Nephron progenitor cell (in vitro differentiated cells): ENCODE results near the gene BICD1.
A peak's percentile ranks its signal among the peaks of the same experiment; 100 is the strongest.

ENCODE experiments used
- DNase-seq: peaks from one replicate; pipeline ENCODE4 v3.0.0; 2021
- H3K27ac Mint-ChIP-seq: 2 replicates; pipeline ENCODE4 v1.8.0; 2021; ENCODE audit warnings: mild to moderate bottlenecking, moderate library complexity, mixed read lengths
- H3K27me3 Mint-ChIP-seq: 2 replicates; pipeline ENCODE4 v1.8.0; 2021; ENCODE audit warnings: mild to moderate bottlenecking, low read depth, mixed read lengths; ENCODE audit not compliant: poor library complexity
- H3K36me3 Mint-ChIP-seq: 2 replicates; pipeline ENCODE4 v1.8.0; 2021; ENCODE audit warnings: low read depth, mixed read lengths
- H3K4me1 Mint-ChIP-seq: 2 replicates; pipeline ENCODE4 v1.8.0; 2021; ENCODE audit warnings: mixed read lengths
- H3K4me3 Mint-ChIP-seq: 2 replicates; pipeline ENCODE4 v1.8.0; 2021; ENCODE audit warnings: mild to moderate bottlenecking, moderate library complexity, mixed read lengths
- H3K9me3 Mint-ChIP-seq: 2 replicates; pipeline ENCODE4 v1.8.0; 2021; ENCODE audit warnings: mild to moderate bottlenecking, moderate library complexity, mixed read lengths
- TF ChIP-seq, protein P1 (sequence below): fragments of 200-600 bp; sonication (generic); IDR thresholded peaks from 2 replicates; pipeline ENCODE4 v1.5.0; 2021; ENCODE audit warnings: antibody characterized with exemption

Gene BICD1

DNA sequence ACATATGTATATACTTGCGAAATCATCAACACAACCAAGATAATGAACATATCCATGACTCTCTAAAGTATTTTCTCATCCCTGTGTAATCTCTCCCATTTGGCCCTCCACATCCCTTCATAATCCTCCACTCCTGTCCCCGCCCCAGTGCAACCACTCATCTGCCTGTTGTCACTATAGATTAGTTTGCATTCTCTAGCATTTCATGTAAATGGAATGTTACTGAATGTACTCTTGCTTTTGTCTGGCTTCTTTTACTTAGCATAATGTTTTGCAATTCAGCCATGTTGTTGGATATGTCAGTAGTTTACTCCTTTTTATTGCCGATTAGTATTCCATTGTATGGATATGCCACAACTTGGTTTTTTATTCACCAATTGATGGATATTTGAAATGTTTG lies 99.1 kb downstream of the BICD1 start:
- H3K27ac Mint-ChIP-seq = no peak overlapping the region
- H3K36me3 Mint-ChIP-seq = peaks cover 42% of the 10 kb centered on the region
- no peak for DNase-seq
- H3K4me1 Mint-ChIP-seq = peaks cover 2% of the 10 kb centered on the region
- TF ChIP-seq, protein P1, sequence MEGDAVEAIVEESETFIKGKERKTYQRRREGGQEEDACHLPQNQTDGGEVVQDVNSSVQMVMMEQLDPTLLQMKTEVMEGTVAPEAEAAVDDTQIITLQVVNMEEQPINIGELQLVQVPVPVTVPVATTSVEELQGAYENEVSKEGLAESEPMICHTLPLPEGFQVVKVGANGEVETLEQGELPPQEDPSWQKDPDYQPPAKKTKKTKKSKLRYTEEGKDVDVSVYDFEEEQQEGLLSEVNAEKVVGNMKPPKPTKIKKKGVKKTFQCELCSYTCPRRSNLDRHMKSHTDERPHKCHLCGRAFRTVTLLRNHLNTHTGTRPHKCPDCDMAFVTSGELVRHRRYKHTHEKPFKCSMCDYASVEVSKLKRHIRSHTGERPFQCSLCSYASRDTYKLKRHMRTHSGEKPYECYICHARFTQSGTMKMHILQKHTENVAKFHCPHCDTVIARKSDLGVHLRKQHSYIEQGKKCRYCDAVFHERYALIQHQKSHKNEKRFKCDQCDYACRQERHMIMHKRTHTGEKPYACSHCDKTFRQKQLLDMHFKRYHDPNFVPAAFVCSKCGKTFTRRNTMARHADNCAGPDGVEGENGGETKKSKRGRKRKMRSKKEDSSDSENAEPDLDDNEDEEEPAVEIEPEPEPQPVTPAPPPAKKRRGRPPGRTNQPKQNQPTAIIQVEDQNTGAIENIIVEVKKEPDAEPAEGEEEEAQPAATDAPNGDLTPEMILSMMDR = no peak
- no peak overlapping the region for H3K4me3 Mint-ChIP-seq
- H3K27me3 Mint-ChIP-seq = no peaks in the 10 kb centered on the region
- peaks cover 5% of the 10 kb centered on the region for H3K9me3 Mint-ChIP-seq

DNA sequence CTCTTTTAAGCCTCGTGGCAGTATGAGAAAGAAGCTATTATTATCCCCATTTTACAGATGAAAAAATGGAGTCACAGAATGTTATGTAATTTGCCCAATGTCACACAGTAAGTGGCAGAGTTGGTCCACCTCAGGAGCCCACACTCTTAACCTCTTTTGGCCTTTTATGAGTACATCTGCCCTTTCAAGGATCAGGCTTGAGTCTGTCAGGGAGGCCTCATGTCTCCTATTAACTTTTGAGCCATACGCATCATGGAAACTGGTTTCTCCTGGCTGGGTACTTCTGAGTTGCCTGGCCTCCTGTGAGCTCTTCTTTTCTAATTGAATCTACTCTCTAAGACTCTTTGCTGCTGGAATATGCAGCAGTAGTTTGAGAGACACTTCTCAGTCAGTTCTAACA lies 101.7 kb downstream of the BICD1 start:
- H3K36me3 Mint-ChIP-seq = peaks cover 35% of the 10 kb centered on the region
- no peak for DNase-seq
- peaks cover 5% of the 10 kb centered on the region for H3K9me3 Mint-ChIP-seq
- TF ChIP-seq, protein P1 = no peak
- peaks cover 13% of the 10 kb centered on the region for H3K4me1 Mint-ChIP-seq
- H3K27me3 Mint-ChIP-seq = no peaks in the 10 kb centered on the region
- peak overlapping the region; percentile 49 for H3K27ac Mint-ChIP-seq
- H3K4me3 Mint-ChIP-seq = no peak overlapping the region

DNA sequence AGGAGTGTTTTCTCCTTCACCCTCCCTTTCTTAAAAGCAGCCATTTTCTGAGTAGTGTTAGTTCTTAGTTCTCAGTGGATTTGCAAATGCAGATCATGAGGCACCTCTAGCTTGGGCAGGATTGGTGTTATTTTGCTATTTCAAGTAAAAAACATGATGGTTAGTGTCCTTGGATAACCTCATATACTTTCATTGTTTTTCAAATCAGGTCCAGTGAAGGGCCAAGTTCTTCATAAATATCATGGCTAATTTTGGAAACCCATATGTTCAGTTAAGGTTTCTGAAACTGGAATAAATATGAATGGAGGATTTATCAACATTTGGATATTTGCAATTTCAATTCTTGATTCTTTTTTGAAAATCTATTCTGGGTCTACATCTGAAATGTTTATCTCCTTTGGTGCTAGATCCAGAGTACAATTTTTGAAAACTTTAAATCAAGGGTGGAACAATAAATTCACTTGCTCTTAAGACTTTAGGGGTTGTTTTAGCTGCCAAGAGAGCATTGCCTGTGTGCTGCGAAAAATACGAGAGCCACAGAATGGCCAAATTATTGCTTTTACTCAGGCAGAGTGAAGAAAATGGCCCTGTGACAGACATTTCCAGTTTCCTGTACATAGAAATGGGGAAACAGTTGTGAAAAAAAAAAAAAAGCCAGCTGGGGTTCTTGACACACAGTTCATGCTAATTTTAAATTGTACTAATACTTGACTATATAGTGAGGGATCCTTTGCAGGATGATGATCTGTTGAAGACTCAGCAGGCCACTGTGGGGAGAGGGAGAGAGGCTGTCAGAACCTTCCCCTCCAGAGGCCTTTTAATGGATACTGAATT lies 104.6 kb downstream of the BICD1 start:
- TF ChIP-seq, protein P1 = no peak
- Mint-ChIP-seq H3K4me3 (no peak overlapping the region), H3K4me1 (peaks cover 16% of the 10 kb centered on the region), H3K27me3 (no peaks in the 10 kb centered on the region), H3K27ac (peak overlapping the region; percentile 74), H3K36me3 (peaks cover 24% of the 10 kb centered on the region), H3K9me3 (no peaks in the 10 kb centered on the region)
- DNase-seq = no peak

DNA sequence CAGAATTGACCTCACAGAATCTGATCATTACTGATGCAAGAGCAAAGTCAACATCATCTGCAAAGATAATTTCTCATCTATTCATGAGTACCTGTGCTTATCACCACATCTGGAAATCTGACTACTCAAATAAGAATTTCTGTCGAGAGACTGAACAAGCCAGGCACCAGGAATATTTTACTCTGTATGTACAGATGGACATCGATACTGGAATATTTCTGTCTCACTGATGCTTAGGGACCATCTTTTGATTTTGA lies 105.2 kb downstream of the BICD1 start:
- Mint-ChIP-seq H3K4me1 (peaks cover 17% of the 10 kb centered on the region), H3K27ac (peak overlapping the region; percentile 74), H3K27me3 (no peaks in the 10 kb centered on the region), H3K9me3 (no peaks in the 10 kb centered on the region), H3K36me3 (peaks cover 29% of the 10 kb centered on the region), H3K4me3 (no peak overlapping the region)
- DNase-seq = no peak
- TF ChIP-seq, protein P1 = no peak

DNA sequence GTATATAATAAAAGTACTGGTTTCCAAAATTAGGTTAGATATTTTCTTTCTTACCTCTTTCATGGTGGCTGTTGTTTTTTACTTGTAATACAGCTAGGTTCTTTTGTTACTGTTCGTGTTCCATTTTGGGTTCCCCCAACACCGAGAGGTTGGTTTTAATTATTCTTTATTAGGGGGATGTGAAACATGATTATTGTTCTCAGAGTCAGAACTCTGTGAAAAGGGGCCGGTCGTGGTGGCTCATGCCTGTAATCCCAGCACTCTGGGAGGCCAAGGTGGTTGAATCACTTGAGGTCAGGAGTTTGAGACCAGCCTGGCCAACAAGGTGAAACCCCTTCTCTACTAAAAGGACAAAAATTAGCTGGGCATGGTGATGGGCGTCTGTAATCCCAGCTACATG lies 108.1 kb downstream of the BICD1 start:
- H3K9me3 Mint-ChIP-seq = peaks cover 16% of the 10 kb centered on the region
- H3K4me1 Mint-ChIP-seq = peaks cover 27% of the 10 kb centered on the region
- H3K36me3 Mint-ChIP-seq = peaks cover 58% of the 10 kb centered on the region
- H3K4me3 Mint-ChIP-seq = no peak overlapping the region
- no peak for DNase-seq
- H3K27ac Mint-ChIP-seq = no peak overlapping the region
- TF ChIP-seq, protein P1 = no peak
- no peaks in the 10 kb centered on the region for H3K27me3 Mint-ChIP-seq
